HepG2 (cell line): Measurements from ENCODE around the gene TAS1R3. TPM values are rescaled to one million over a fixed set of nuclear protein-coding genes. Genes with fewer than 3 reads are reported as not detected.

Experiments
- CBX5 ChIP-seq: sonication (generic); formaldehyde crosslinking; IDR thresholded peaks from 2 replicates; pipeline ENCODE4 v1.4.0; 2020; ENCODE audit warnings: missing genetic modification reagents, borderline replicate concordance
- KAT8 ChIP-seq: IDR thresholded peaks from 2 replicates; pipeline ENCODE4 v1.6.1; 2016; ENCODE audit warnings: missing genetic modification reagents, missing compliant biosample characterization
- MIER2 ChIP-seq: IDR thresholded peaks from 2 replicates; pipeline ENCODE4 v1.6.1; 2016; ENCODE audit warnings: missing biosample characterization, missing genetic modification reagents
- ZFY ChIP-seq: sonication (generic); formaldehyde crosslinking; IDR thresholded peaks from 2 replicates; pipeline ENCODE4 v1.4.0; 2020; ENCODE audit warnings: missing genetic modification reagents
- ZNF550 ChIP-seq: sonication (generic); formaldehyde crosslinking; IDR thresholded peaks from 2 replicates; pipeline ENCODE4 v1.4.0; 2020; ENCODE audit warnings: mild to moderate bottlenecking, missing genetic modification reagents, borderline replicate concordance
- polyA plus RNA-seq, 8 experiments: library from polyadenylated mRNA; depleted of rRNA in 3 of 8; stranded (reverse) in 7 of 8; unstranded in 1 of 8; fragments of >200 nt; fragmentation: Illumina TruSeq in 4 of 8; extraction: Trizol in 4 of 8; gene quantifications; 2 replicates each; pipeline versions ENCODE4 v1.2.1 to v1.2.3, GENCODE V29; 2011 to 2016; ENCODE audit warnings: low read depth in 4 of 8, missing spikeins in 1 of 8, mixed read lengths in 1 of 8; ENCODE audit not compliant: insufficient read depth in 1 of 8
- total RNA-seq, 5 experiments: library from RNA; depleted of rRNA; stranded (reverse); fragments of >200 nt; fragmentation: Illumina TruSeq; extraction: Trizol; gene quantifications; 2 replicates each; pipeline ENCODE4 v1.2.3, GENCODE V29; 2016; ENCODE audit warnings: low read depth in 1 of 5
- TF ChIP-seq, protein P1 (sequence below): IDR thresholded peaks from 2 replicates; pipeline ENCODE4 v1.6.1; 2016; ENCODE audit warnings: missing compliant biosample characterization, missing genetic modification reagents, borderline replicate concordance
- TF ChIP-seq, protein P2 (sequence below): sonication (generic); formaldehyde crosslinking; conservative IDR thresholded peaks from 2 replicates; pipeline ENCODE4 v1.8.0; 2022; ENCODE audit warnings: low read depth, missing genetic modification reagents
- TF ChIP-seq, protein P3 (sequence below): sonication (generic); formaldehyde crosslinking; IDR thresholded peaks from 2 replicates; pipeline ENCODE4 v1.5.0; 2020; ENCODE audit warnings: mild to moderate bottlenecking, low read depth, missing genetic modification reagents, borderline replicate concordance

Gene TAS1R3
- total and polyA plus RNA-seq, 2 of the 13 experiments (the other 11 are each of a cell fraction or from before 2014, with no cell fraction given) = 0.13 to 0.15 TPM

DNA sequence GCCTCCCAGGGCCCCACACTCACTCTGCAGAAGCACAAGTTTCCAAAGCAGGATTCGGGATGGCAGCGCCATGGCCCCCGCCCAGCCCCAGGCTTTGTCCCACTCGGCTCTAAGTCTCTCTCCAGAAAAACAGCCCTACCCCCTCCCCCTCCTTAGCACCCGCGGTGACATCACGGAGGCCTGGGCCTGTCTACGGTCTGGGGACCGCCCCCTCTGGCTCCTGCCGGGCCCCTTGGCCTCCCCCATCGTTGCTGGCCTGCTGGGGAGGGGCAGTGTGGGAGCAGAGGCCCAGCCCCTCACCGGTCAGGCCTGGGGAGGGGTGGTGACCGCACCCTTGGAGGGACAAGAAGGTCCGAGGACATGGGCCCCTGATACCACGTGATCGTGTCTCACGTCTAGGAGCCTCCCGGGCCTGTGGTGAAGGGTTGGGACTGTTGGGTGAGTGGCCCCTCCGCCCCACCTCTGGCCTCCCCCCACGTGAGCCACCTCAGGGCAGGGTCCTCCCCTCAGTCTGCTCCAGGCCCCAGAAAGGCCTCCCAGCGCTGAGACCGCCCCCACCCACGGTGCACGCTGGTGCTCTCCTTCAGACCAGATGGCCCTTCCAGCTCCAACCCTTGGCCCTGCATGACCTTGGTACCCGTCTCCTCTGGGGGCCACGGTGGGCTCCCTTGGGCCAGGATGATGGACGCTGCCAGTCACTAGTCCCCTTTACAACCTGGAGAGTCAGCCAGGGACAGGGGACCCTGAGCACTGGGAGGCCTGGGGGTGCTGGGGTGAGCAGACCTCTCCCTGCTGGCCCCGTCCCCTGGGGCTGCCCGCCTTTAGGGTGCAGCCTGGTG lies 27.6 kb downstream of the TAS1R3 start, which contains the start of gene MXRA8 (continued):
- TF ChIP-seq, protein P1, sequence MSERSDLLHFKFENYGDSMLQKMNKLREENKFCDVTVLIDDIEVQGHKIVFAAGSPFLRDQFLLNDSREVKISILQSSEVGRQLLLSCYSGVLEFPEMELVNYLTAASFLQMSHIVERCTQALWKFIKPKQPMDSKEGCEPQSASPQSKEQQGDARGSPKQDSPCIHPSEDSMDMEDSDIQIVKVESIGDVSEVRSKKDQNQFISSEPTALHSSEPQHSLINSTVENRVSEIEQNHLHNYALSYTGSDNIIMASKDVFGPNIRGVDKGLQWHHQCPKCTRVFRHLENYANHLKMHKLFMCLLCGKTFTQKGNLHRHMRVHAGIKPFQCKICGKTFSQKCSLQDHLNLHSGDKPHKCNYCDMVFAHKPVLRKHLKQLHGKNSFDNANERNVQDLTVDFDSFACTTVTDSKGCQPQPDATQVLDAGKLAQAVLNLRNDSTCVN (CRISPR knock-in tag) = peak; percentile 75; the same call in 1 of the 2 replicates
- TF ChIP-seq, protein P2, sequence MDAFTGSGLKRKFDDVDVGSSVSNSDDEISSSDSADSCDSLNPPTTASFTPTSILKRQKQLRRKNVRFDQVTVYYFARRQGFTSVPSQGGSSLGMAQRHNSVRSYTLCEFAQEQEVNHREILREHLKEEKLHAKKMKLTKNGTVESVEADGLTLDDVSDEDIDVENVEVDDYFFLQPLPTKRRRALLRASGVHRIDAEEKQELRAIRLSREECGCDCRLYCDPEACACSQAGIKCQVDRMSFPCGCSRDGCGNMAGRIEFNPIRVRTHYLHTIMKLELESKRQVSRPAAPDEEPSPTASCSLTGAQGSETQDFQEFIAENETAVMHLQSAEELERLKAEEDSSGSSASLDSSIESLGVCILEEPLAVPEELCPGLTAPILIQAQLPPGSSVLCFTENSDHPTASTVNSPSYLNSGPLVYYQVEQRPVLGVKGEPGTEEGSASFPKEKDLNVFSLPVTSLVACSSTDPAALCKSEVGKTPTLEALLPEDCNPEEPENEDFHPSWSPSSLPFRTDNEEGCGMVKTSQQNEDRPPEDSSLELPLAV (CRISPR knock-in tag) = no peak
- TF ChIP-seq ZFY (CRISPR knock-in tag) (peak; percentile 67), MIER2 (0 out of 2 replicates have a peak, but pooled peaks have one; percentile 17), CBX5 (CRISPR knock-in tag) (0 out of 2 replicates have a peak, but pooled peaks have one; percentile 59), KAT8 (peak; percentile 57), ZNF550 (CRISPR knock-in tag) (no peak)
- TF ChIP-seq, protein P3, sequence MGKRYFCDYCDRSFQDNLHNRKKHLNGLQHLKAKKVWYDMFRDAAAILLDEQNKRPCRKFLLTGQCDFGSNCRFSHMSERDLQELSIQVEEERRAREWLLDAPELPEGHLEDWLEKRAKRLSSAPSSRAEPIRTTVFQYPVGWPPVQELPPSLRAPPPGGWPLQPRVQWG (CRISPR knock-in tag) = no peak
